WTC11 (cell line): ENCODE measurements around the gene SLC17A8. TPM values are rescaled to one million over a fixed set of nuclear protein-coding genes. Genes with fewer than 3 reads are reported as not detected.

Source experiments
- ATAC-seq: fragments of 200-7000 bp; cut with Tn5 transposase; 2 replicates; pipeline ENCODE4 v1.10.0; 2021; ENCODE audit warnings: mild to moderate bottlenecking, moderate library complexity
- CTCF ChIA-PET: fragments of 300-600 bp; sonication (Branson Sonifier 250); formaldehyde crosslinking; loops from one replicate; lab custom pipeline; 2021; ENCODE audit warnings: antibody characterized with exemption; lab: Charles Lee
- POLR2A ChIA-PET: fragments of 350-600 bp; sonication (Branson Sonifier 250); formaldehyde crosslinking; loops from one replicate; lab custom pipeline; 2021; ENCODE audit warnings: antibody characterized with exemption; lab: Charles Lee
- DNase-seq: peaks from one replicate; pipeline ENCODE4 v3.0.0; 2021; ENCODE audit warnings: low spot score
- H3K27ac Mint-ChIP-seq: 2 replicates; pipeline ENCODE4 v1.8.0; 2021; ENCODE audit warnings: mixed read lengths
- H3K27me3 Mint-ChIP-seq: 2 replicates; pipeline ENCODE4 v1.8.0; 2021; ENCODE audit warnings: low read depth, mild to moderate bottlenecking, moderate library complexity, mixed read lengths
- H3K36me3 Mint-ChIP-seq: 2 replicates; pipeline ENCODE4 v1.8.0; 2021; ENCODE audit warnings: mixed read lengths
- H3K4me1 Mint-ChIP-seq: 2 replicates; pipeline ENCODE4 v1.8.0; 2022; ENCODE audit warnings: mixed read lengths
- H3K4me3 Mint-ChIP-seq: 2 replicates; pipeline ENCODE4 v1.8.0; 2021; ENCODE audit warnings: mild to moderate bottlenecking, moderate library complexity, mixed read lengths
- H3K9me3 Mint-ChIP-seq: 2 replicates; pipeline ENCODE4 v1.8.0; 2021; ENCODE audit warnings: mixed read lengths
- CTCF ChIP-seq: fragments of 200-600 bp; IDR thresholded peaks from 2 replicates; pipeline ENCODE4 v1.8.0; 2022; ENCODE audit warnings: antibody characterized with exemption
- ELF4 ChIP-seq: sonication (generic); formaldehyde crosslinking; IDR thresholded peaks from 2 replicates; pipeline ENCODE4 v1.8.1; 2022; ENCODE audit warnings: low read depth, mild to moderate bottlenecking, moderate library complexity, missing genetic modification reagents
- HMGA2 ChIP-seq: fragments of 250-450 bp; sonication (Bioruptor Pico); IDR thresholded peaks from 2 replicates; pipeline ENCODE4 v1.4.0; 2021; ENCODE audit warnings: mild to moderate bottlenecking, moderate library complexity
- IRF2 ChIP-seq: sonication (generic); formaldehyde crosslinking; IDR thresholded peaks from 2 replicates; pipeline ENCODE4 v1.8.0; 2022; ENCODE audit warnings: low read depth, missing genetic modification reagents, borderline replicate concordance
- JAZF1 ChIP-seq: fragments of 250-450 bp; sonication (Bioruptor Pico); IDR thresholded peaks from 2 replicates; pipeline ENCODE4 v1.9.0; 2021; ENCODE audit warnings: moderate library complexity, mild to moderate bottlenecking, inconsistent platforms
- NFYB ChIP-seq: sonication (generic); formaldehyde crosslinking; conservative IDR thresholded peaks from 2 replicates; pipeline ENCODE4 v1.8.0; 2022; ENCODE audit warnings: low read depth, missing genetic modification reagents
- OVOL2 ChIP-seq: fragments of 250-450 bp; sonication (Bioruptor Pico); IDR thresholded peaks from 2 replicates; pipeline ENCODE4 v1.9.0; 2021; ENCODE audit warnings: mild to moderate bottlenecking, borderline replicate concordance
- SMAD3 ChIP-seq: sonication (generic); formaldehyde crosslinking; IDR thresholded peaks from 2 replicates; pipeline ENCODE4 v1.8.0; 2022; ENCODE audit warnings: missing genetic modification reagents, mild to moderate bottlenecking, borderline replicate concordance
- SOX15 ChIP-seq: fragments of 250-450 bp; sonication (Bioruptor Pico); IDR thresholded peaks from 2 replicates; pipeline ENCODE4 v1.9.0; 2021; ENCODE audit warnings: mild to moderate bottlenecking
- TEAD1 ChIP-seq: sonication (generic); formaldehyde crosslinking; IDR thresholded peaks from 2 replicates; pipeline ENCODE4 v1.8.0; 2022; ENCODE audit warnings: mild to moderate bottlenecking, missing genetic modification reagents
- TEAD4 ChIP-seq: sonication (generic); formaldehyde crosslinking; IDR thresholded peaks from 2 replicates; pipeline ENCODE4 v1.8.0; 2022; ENCODE audit warnings: mild to moderate bottlenecking, missing genetic modification reagents
- USF1 ChIP-seq: sonication (generic); formaldehyde crosslinking; IDR thresholded peaks from 2 replicates; pipeline ENCODE4 v1.8.0; 2022; ENCODE audit warnings: mild to moderate bottlenecking, missing genetic modification reagents
- ZNF263 ChIP-seq: sonication (generic); formaldehyde crosslinking; IDR thresholded peaks from 2 replicates; pipeline ENCODE4 v1.8.1; 2022; ENCODE audit warnings: low read depth, mild to moderate bottlenecking, moderate library complexity, missing genetic modification reagents
- ZNF317 ChIP-seq: sonication (generic); formaldehyde crosslinking; IDR thresholded peaks from 2 replicates; pipeline ENCODE4 v1.8.1; 2023; ENCODE audit warnings: low read depth, mild to moderate bottlenecking, moderate library complexity, missing genetic modification reagents, borderline replicate concordance
- ZNF396 ChIP-seq: fragments of 250-450 bp; sonication (Bioruptor Pico); IDR thresholded peaks from 2 replicates; pipeline ENCODE4 v1.8.0; 2021; ENCODE audit warnings: mild to moderate bottlenecking, moderate library complexity, borderline replicate concordance
- ZNF416 ChIP-seq: fragments of 250-450 bp; sonication (Bioruptor Pico); IDR thresholded peaks from 2 replicates; pipeline ENCODE4 v1.9.0; 2021; ENCODE audit warnings: mild to moderate bottlenecking, inconsistent platforms
- ZNF423 ChIP-seq: fragments of 250-450 bp; sonication (Bioruptor Pico); IDR thresholded peaks from 2 replicates; pipeline ENCODE4 v2.1.2; 2022; ENCODE audit warnings: mild to moderate bottlenecking, moderate library complexity
- total RNA-seq: library from RNA; stranded (reverse); gene quantifications from 3 replicates; pipeline ENCODE4 v1.2.3, GENCODE V29; 2021
- TF ChIP-seq, protein P1 (sequence below): sonication (generic); formaldehyde crosslinking; IDR thresholded peaks from 2 replicates; pipeline ENCODE4 v1.8.0; 2023; ENCODE audit warnings: missing genetic modification reagents
- TF ChIP-seq, protein P2 (sequence below): sonication (generic); formaldehyde crosslinking; IDR thresholded peaks from 2 replicates; pipeline ENCODE4 v1.8.1; 2023; ENCODE audit warnings: mild to moderate bottlenecking, missing genetic modification reagents, moderate library complexity
- TF ChIP-seq, protein P3 (sequence below): fragments of 250-450 bp; sonication (Bioruptor Pico); IDR thresholded peaks from 2 replicates; pipeline ENCODE4 v1.9.0; 2021; ENCODE audit warnings: moderate library complexity, mild to moderate bottlenecking, inconsistent platforms, borderline replicate concordance
- TF ChIP-seq, protein P4 (sequence below): fragments of 250-450 bp; sonication (Bioruptor Pico); IDR thresholded peaks from 2 replicates; pipeline ENCODE4 v1.8.0; 2021; ENCODE audit warnings: mild to moderate bottlenecking

SLC17A8 gene
- total RNA-seq, 1 experiment from 2014 or later: 0.26 TPM

GRCh38 chr12:100398307-100398706 lies 41.4 kb downstream of the SLC17A8 start:
- H3K9me3 Mint-ChIP-seq: peaks cover 11% of the 10 kb centered on the region
- TF ChIP-seq ZNF416 (CRISPR knock-in tag) (no peak), HMGA2 (CRISPR knock-in tag) (no peak), JAZF1 (CRISPR knock-in tag) (no peak), ZNF423 (CRISPR knock-in tag) (no peak), IRF2 (CRISPR knock-in tag) (no peak), ELF4 (CRISPR knock-in tag) (no peak), USF1 (CRISPR knock-in tag) (no peak), OVOL2 (no peak), ZNF317 (CRISPR knock-in tag) (no peak), SOX15 (no peak), NFYB (CRISPR knock-in tag) (no peak), TEAD4 (no peak), ZNF263 (CRISPR knock-in tag) (no peak), ZNF396 (CRISPR knock-in tag) (no peak), TEAD1 (CRISPR knock-in tag) (no peak), SMAD3 (no peak)
- TF ChIP-seq, protein P1, sequence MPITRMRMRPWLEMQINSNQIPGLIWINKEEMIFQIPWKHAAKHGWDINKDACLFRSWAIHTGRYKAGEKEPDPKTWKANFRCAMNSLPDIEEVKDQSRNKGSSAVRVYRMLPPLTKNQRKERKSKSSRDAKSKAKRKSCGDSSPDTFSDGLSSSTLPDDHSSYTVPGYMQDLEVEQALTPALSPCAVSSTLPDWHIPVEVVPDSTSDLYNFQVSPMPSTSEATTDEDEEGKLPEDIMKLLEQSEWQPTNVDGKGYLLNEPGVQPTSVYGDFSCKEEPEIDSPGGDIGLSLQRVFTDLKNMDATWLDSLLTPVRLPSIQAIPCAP (CRISPR knock-in tag): no peak
- TF ChIP-seq, protein P2, sequence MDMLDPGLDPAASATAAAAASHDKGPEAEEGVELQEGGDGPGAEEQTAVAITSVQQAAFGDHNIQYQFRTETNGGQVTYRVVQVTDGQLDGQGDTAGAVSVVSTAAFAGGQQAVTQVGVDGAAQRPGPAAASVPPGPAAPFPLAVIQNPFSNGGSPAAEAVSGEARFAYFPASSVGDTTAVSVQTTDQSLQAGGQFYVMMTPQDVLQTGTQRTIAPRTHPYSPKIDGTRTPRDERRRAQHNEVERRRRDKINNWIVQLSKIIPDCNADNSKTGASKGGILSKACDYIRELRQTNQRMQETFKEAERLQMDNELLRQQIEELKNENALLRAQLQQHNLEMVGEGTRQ (CRISPR knock-in tag): no peak
- TF ChIP-seq, protein P3, sequence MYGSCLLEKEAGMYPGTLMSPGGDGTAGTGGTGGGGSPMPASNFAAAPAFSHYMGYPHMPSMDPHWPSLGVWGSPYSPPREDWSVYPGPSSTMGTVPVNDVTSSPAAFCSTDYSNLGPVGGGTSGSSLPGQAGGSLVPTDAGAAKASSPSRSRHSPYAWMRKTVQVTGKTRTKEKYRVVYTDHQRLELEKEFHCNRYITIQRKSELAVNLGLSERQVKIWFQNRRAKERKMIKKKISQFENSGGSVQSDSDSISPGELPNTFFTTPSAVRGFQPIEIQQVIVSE: no peak
- TF ChIP-seq, protein P4, sequence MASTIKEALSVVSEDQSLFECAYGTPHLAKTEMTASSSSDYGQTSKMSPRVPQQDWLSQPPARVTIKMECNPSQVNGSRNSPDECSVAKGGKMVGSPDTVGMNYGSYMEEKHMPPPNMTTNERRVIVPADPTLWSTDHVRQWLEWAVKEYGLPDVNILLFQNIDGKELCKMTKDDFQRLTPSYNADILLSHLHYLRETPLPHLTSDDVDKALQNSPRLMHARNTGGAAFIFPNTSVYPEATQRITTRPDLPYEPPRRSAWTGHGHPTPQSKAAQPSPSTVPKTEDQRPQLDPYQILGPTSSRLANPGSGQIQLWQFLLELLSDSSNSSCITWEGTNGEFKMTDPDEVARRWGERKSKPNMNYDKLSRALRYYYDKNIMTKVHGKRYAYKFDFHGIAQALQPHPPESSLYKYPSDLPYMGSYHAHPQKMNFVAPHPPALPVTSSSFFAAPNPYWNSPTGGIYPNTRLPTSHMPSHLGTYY (CRISPR knock-in tag): no peak
- DNase-seq: no peak
- H3K4me3 Mint-ChIP-seq: no peak overlapping the region
- ChIA-PET POLR2A (no interaction called here), CTCF (no interaction called here)
- peaks cover 33% of the 10 kb centered on the region for H3K4me1 Mint-ChIP-seq
- no peak overlapping the region for H3K27ac Mint-ChIP-seq
- ATAC-seq: no peak
- no peaks in the 10 kb centered on the region for H3K36me3 Mint-ChIP-seq
- H3K27me3 Mint-ChIP-seq: no peaks in the 10 kb centered on the region

DNA sequence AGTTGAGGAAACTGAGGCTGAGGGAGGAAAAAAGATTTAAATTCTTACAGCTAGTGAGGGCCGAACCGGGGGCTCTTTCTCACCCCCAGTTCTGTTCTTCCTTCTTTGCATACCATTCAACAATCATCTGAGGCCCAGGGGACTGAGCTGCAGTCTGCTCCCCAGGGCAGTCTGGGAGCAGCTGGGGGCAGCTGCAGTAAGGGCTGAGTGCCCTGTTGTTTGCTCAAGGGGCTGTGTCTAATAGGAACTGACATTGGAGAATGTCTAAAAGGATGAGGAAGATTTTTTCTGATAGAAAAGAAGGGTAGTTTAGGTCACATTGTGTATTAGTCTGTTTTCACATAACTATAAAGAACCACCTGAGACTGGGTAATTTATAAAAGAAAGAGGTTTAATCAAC lies 42.2 kb downstream of the SLC17A8 start:
- Mint-ChIP-seq H3K27me3 (no peaks in the 10 kb centered on the region), H3K4me1 (peaks cover 33% of the 10 kb centered on the region), H3K36me3 (no peaks in the 10 kb centered on the region), H3K9me3 (peaks cover 11% of the 10 kb centered on the region), H3K27ac (0 out of 2 replicates have a peak overlapping the region, but pooled peaks have one; percentile 42), H3K4me3 (no peak overlapping the region)
- ChIA-PET POLR2A (no interaction called here), CTCF (no interaction called here)
- no peak for TF ChIP-seq CTCF
- no peak for DNase-seq
- ATAC-seq: peak; percentile 41; the same call in 1 of the 2 replicates
